Measurements from ENCODE around the gene MYH9. TPM values are rescaled to one million over a fixed set of nuclear protein-coding genes. Genes with fewer than 3 reads are reported as not detected.

The MYH9 gene
- 159 to 193 TPM (median 175 TPM) in 5 replicates for total RNA-seq (2022; extraction: Qiagen RNA extraction)

GRCh38 chr22:36387959-36388726 lies at the start of gene MYH9:
MYH9 (minus strand) TSS chr22:36387967; CDS start chr22:36349236, 38,731 bp downstream.

DNA sequence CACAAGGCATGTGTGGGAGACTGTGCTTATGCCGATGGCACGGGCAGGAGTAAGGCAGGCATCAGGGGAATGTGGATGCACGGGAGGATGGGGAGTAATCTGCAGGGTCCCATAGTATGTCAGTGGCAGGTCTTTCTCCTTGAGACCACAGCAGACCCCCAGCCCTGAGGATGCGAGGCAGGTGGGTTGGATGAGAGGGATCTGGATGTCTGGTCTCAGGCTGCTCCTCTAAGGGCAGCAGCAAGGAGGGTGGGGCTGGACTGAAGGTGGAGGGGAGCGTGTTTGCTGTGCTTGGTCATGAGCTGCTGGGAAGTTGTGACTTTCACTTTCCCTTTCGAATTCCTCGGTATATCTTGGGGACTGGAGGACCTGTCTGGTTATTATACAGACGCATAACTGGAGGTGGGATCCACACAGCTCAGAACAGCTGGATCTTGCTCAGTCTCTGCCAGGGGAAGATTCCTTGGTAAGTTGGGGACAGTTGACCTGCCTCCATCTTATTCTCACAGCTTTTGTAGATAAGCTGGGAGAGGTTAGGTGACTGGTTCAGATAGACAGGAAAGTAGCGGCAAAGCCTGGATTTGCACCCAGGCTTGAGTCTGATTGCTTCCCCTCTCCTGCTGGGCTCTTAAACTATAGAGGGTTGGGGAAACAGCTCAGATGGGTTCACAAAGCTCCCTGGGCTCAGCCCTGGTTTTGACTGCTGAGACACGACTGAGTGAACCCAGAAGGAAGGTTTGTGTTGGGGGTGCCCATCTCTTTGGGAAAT lies 134.8 kb downstream of the MYH9 start, which contains the start of gene APOL1:
Gene APOL1, plus strand, starts transcription at position 380 of the 769 bp plus-strand sequence. CDS start 1,823 bp downstream, outside the sequence.

DNA sequence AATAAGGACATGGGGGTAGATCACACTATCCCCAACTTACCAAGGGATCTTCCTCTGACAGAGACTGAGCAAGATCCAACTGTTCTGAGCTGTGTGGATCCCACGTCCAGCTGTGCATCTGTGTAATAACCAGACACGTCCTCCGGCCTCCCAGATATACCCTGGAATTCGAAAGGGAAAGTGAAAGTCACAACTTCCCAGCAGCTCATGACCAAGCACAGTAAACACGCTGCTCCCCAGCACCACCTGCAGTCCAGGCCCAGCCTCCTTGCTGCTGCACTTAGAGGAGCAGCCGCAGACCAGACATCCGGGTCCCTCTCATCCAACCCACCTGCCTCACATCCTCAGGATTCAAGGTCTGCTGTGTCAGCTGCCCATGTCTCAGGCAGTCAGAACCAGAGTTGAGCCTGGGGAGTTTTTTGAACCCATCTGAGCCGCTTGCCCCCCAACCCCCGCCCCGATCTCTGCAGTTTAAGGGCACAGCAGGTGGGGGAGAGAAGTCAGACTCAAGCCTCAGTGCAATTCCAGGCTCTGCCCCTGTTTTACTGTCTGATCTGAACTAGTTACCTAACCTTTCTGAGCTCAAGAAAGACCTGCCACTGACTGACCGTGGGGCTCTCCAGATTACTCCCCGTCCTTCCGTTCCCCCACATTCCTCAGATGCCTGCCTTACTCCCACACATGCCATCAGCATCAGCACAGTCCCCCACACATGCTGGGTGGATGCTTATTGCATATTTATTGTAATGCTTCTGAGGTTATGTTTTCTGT lies 148.2 kb downstream of the MYH9 start, which contains the start of gene APOL2:
Gene APOL2, minus strand, starts transcription at position 127 of the 771 bp plus-strand sequence. CDS start 6,365 bp downstream, outside the sequence.

Other genes starting within 250 kb of the MYH9 start
- 0.07 to 0.10 TPM in 2 of 5 replicates, not detected in the others for gene APOL3, start 227.2 kb downstream of the MYH9 start, total RNA-seq (2022; extraction: Qiagen RNA extraction)
- gene APOL4, start 186.2 kb downstream of the MYH9 start, total RNA-seq (2022; extraction: Qiagen RNA extraction): not detected in 5 replicates
- gene APOL2, start 148.4 kb downstream of the MYH9 start, total RNA-seq (2022; extraction: Qiagen RNA extraction): 31.0 to 42.8 TPM (median 37.3 TPM) in 5 replicates
- gene APOL1, start 134.8 kb downstream of the MYH9 start, total RNA-seq (2022; extraction: Qiagen RNA extraction): 9.3 to 14.1 TPM (median 11.5 TPM) in 5 replicates
- 63.1 to 72.9 TPM (median 72.3 TPM) in 5 replicates for gene TXN2, start 93.7 kb upstream of the MYH9 start, total RNA-seq (2022; extraction: Qiagen RNA extraction)
- gene FOXRED2, start 119.1 kb upstream of the MYH9 start, total RNA-seq (2022; extraction: Qiagen RNA extraction): 11.2 to 17.3 TPM (median 16.4 TPM) in 5 replicates
- 155 to 212 TPM (median 161 TPM) in 5 replicates for gene EIF3D, start 141.2 kb upstream of the MYH9 start, total RNA-seq (2022; extraction: Qiagen RNA extraction)